Mesendoderm (in vitro differentiated cells): Measurements from ENCODE around the gene HAS3.

Experiments used
- DNase-seq: peaks from one replicate; pipeline ENCODE4 v3.0.0; 2013
- H2AK5ac ChIP-seq: 2 replicates; pipeline ENCODE4 v1.6.1; 2013; ENCODE audit warnings: low read length, inconsistent platforms
- H2BK120ac ChIP-seq: 2 replicates; pipeline ENCODE4 v1.6.1; 2013; ENCODE audit warnings: low read depth, mild to moderate bottlenecking, low read length, moderate library complexity, mixed read lengths
- H2BK15ac ChIP-seq: replicated peaks from 2 replicates; pipeline ENCODE4 v1.6.1; 2013; ENCODE audit warnings: low read depth, mild to moderate bottlenecking, moderate library complexity
- H2BK5ac ChIP-seq: 2 replicates; pipeline ENCODE4 v1.6.1; 2013; ENCODE audit warnings: low read length, inconsistent platforms
- H3K18ac ChIP-seq: 2 replicates; pipeline ENCODE4 v1.6.1; 2013; ENCODE audit warnings: mild to moderate bottlenecking, low read length, mixed read lengths
- H3K23ac ChIP-seq: one replicate; pipeline ENCODE4 v1.6.1; 2013; ENCODE audit warnings: low read length
- H3K27ac ChIP-seq: 2 replicates; pipeline ENCODE4 v1.5.1; 2013; ENCODE audit warnings: low read depth, mild to moderate bottlenecking, inconsistent platforms, low read length, moderate library complexity
- H3K27me3 ChIP-seq: 2 replicates; pipeline ENCODE4 v1.6.1; 2013; ENCODE audit warnings: low read length, control low read depth, mild to moderate bottlenecking, inconsistent platforms; ENCODE audit not compliant: insufficient read depth, poor library complexity
- H3K36me3 ChIP-seq: 2 replicates; pipeline ENCODE4 v1.6.1; 2013; ENCODE audit warnings: low read length, inconsistent platforms; ENCODE audit not compliant: control insufficient read depth, insufficient read depth
- H3K4ac ChIP-seq: one replicate; pipeline ENCODE4 v1.6.1; 2013; ENCODE audit warnings: low read depth, mild to moderate bottlenecking, low read length, moderate library complexity
- H3K4me1 ChIP-seq: 2 replicates; pipeline ENCODE4 v1.6.1; 2013; ENCODE audit warnings: low read depth, low read length, inconsistent platforms; ENCODE audit not compliant: control insufficient read depth
- H3K4me2 ChIP-seq: 2 replicates; pipeline ENCODE4 v1.6.1; 2013; ENCODE audit warnings: low read length
- H3K4me3 ChIP-seq: 2 replicates; pipeline ENCODE4 v1.5.1; 2013; ENCODE audit warnings: mild to moderate bottlenecking, low read length
- H3K56ac ChIP-seq: one replicate; pipeline ENCODE4 v1.6.1; 2013; ENCODE audit warnings: low read length
- H3K79me1 ChIP-seq: 2 replicates; pipeline ENCODE4 v1.6.1; 2013; ENCODE audit warnings: low read length, inconsistent platforms
- H3K79me2 ChIP-seq: 2 replicates; pipeline ENCODE4 v1.6.1; 2013; ENCODE audit warnings: mild to moderate bottlenecking, low read length; ENCODE audit not compliant: control insufficient read depth, insufficient read depth
- H3K9ac ChIP-seq: 2 replicates; pipeline ENCODE4 v1.6.1; 2013; ENCODE audit warnings: low read length, inconsistent platforms
- H4K5ac ChIP-seq: one replicate; pipeline ENCODE4 v1.6.1; 2013; ENCODE audit warnings: low read length
- H4K8ac ChIP-seq: one replicate; pipeline ENCODE4 v1.6.1; 2013; ENCODE audit warnings: low read depth, mild to moderate bottlenecking, control low read depth, low read length, moderate library complexity
- WGBS: extraction: QIAGEN DNeasy Blood & Tissue Kit; methylation state at CpG from one replicate; pipeline ENCODE4 v1.1.7; 2013; ENCODE audit warnings: low lambda C conversion rate, missing lambda C conversion rate; ENCODE audit not compliant: insufficient coverage; ENCODE audit errors: extremely low coverage; 5-methylcytosine and 5-hydroxymethylcytosine counted together

HAS3 gene

DNA sequence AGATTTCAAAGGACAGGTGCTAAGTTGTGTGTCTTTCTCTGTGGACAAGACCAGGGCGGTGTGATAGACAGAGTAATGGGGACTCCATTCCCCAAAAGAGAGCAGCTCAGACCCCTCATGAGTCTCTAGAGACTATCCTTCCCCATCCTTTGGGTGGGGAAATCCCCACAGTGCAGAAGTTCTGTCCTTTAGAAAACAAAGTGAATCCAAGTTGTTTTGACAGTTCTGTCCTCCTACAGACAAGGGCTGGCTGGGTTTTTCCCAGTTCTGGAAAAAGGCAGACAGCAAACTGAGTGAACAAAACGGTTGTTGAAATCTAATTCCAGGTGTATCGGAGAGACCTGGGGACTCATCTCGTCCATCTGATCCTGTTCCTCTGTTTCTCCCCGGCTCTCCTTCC, 11.0 kb upstream of the HAS3 start:
- peaks cover 3% of the 10 kb centered on the region for H3K4me1 ChIP-seq
- no peak overlapping the region for H3K27ac ChIP-seq
- no peak overlapping the region for H3K56ac ChIP-seq
- no peak overlapping the region for H3K9ac ChIP-seq
- no peaks in the 10 kb centered on the region for H3K36me3 ChIP-seq
- H3K23ac ChIP-seq: no peak overlapping the region
- H2BK120ac ChIP-seq: no peak overlapping the region
- H3K27me3 ChIP-seq: no peaks in the 10 kb centered on the region
- no peak overlapping the region for H2BK5ac ChIP-seq
- H4K5ac ChIP-seq: no peak overlapping the region
- H3K4me3 ChIP-seq: no peak overlapping the region
- H3K18ac ChIP-seq: no peak overlapping the region
- H4K8ac ChIP-seq: no peak overlapping the region
- no peaks in the 10 kb centered on the region for H3K79me1 ChIP-seq
- no peak for DNase-seq
- no peak overlapping the region for H3K4me2 ChIP-seq
- WGBS: no CpG with 5 or more reads among the region's 5 CpGs
- H3K79me2 ChIP-seq: no peaks in the 10 kb centered on the region
- H3K4ac ChIP-seq: no peak overlapping the region
- H2AK5ac ChIP-seq: no peak overlapping the region
- no peak overlapping the region for H2BK15ac ChIP-seq

DNA sequence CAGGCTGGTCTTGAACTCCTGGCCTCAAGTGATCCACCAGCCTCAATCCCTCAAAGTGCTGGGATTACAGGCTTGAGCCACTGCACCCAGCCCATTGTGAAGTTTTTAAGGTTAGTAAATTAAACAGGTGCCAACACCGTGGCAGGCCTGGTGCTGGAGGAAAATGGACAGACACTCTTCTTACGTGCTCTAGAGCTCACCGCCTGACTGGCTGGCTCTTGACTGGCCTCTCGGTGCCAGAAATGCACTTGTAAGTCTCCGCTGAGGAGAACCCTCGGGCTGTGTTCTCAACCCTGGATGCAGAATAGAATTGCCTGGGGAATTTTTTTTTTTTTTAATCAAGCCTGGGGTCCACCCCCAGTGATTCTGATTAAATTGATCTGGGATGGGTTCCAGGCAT, 10.3 kb upstream of the HAS3 start:
- H3K79me2 ChIP-seq: no peaks in the 10 kb centered on the region
- no CpG with 5 or more reads among the region's 6 CpGs for WGBS
- no peaks in the 10 kb centered on the region for H3K79me1 ChIP-seq
- H2BK15ac ChIP-seq: no peak overlapping the region
- H4K8ac ChIP-seq: no peak overlapping the region
- no peak overlapping the region for H3K18ac ChIP-seq
- no peaks in the 10 kb centered on the region for H3K36me3 ChIP-seq
- no peak overlapping the region for H2BK5ac ChIP-seq
- DNase-seq: no peak
- H3K4me3 ChIP-seq: no peak overlapping the region
- H2BK120ac ChIP-seq: no peak overlapping the region
- no peak overlapping the region for H3K9ac ChIP-seq
- H3K27ac ChIP-seq: no peak overlapping the region
- no peak overlapping the region for H2AK5ac ChIP-seq
- no peak overlapping the region for H3K56ac ChIP-seq
- H4K5ac ChIP-seq: no peak overlapping the region
- H3K4me2 ChIP-seq: no peak overlapping the region
- no peaks in the 10 kb centered on the region for H3K4me1 ChIP-seq
- no peak overlapping the region for H3K23ac ChIP-seq
- no peaks in the 10 kb centered on the region for H3K27me3 ChIP-seq
- no peak overlapping the region for H3K4ac ChIP-seq

DNA sequence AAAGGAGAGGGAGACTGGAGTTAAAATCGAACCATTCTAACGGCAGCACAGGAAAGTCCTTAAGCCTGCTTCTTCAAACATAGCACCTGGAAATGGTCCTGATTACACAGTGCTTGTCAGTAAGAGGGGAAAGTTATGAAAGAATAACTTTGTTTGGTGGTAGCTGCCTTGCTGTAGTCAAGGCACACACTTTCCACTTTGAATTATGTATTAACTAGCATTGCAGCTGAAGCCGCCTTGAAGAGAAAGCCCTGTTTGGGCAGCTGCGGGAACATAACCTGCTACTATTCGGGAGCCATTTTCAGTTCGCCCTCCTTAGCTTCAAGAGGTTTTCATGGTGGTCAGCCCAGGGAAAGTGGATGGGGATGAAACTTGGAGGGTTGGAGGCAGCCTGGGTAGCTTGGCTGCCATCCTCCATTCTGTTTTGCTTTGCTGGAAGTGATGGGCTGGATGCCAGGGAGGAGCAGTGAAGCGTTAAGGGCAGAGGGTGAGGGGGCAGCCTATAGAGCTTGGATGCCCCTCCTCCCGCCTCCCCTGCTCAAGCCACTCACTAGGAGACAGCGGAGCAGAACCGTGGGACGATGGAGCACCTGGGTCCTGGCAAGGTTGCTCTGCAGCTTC, 5.3 kb upstream of the HAS3 start:
- Histone ChIP-seq H3K27me3 (no peaks in the 10 kb centered on the region), H3K4me1 (peaks cover 7% of the 10 kb centered on the region), H2BK5ac (no peak overlapping the region), H3K18ac (no peak overlapping the region), H2BK15ac (no peak overlapping the region), H3K36me3 (no peaks in the 10 kb centered on the region), H3K79me1 (no peaks in the 10 kb centered on the region), H4K8ac (no peak overlapping the region), H3K56ac (no peak overlapping the region), H2BK120ac (no peak overlapping the region), H3K4ac (no peak overlapping the region), H3K4me3 (no peak overlapping the region), H3K23ac (no peak overlapping the region), H3K27ac (no peak overlapping the region), H4K5ac (no peak overlapping the region), H3K79me2 (no peaks in the 10 kb centered on the region), H3K4me2 (no peak overlapping the region), H3K9ac (no peak overlapping the region), H2AK5ac (no peak overlapping the region)
- WGBS: no CpG with 5 or more reads among the region's 11 CpGs
- no peak for DNase-seq

DNA sequence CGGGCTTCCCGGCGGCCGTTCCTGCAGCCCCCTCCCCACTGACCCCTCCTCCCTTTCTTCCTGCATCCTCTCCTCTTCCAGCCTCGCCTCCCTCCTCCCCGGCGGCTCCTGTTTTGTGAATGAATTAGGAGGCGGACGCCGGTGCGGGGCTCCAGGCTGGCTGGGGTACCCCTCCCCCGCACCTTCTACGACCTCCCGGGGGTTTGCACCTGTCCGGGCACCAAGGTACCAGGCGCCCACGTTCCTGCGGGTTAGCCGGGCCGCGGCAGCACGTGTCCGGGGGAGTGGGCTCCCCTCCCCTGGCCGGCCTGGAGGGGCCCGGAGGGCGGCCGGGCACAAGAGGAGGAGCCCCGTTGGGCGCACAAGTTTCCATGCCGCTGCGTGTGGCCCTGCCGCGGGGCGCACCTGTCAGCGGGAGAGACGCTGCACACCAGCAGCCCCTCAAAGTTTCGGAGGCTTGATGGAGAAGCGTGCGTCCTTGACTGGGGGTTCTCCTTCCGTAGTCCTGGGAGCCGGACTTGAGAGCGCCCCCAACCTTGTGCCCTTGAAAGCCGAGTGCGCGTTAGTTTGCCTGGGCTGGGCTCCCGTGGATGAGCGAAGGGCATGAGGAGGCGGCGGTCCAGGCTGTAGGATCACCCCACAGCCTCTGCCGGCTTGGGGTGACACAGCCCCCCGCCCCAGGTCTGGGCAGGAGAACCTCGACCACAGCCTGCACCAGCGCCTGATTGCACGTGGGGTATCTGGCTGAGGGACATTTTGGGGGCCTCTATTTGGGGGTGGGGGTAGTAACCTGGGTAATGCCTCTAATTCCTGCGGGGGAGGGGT, 1.2 kb downstream of the HAS3 start:
- Histone ChIP-seq H2AK5ac (no peak overlapping the region), H3K4me1 (peaks cover 12% of the 10 kb centered on the region), H3K79me2 (peaks cover 10% of the 10 kb centered on the region), H3K36me3 (no peaks in the 10 kb centered on the region), H4K8ac (no peak overlapping the region), H3K18ac (peak overlapping the region; percentile 78), H2BK120ac (no peak overlapping the region), H3K23ac (peak overlapping the region; percentile 89), H3K4ac (no peak overlapping the region), H3K9ac (peak overlapping the region; percentile 75), H4K5ac (no peak overlapping the region), H3K27me3 (no peaks in the 10 kb centered on the region), H3K27ac (no peak overlapping the region), H3K79me1 (peaks cover 3% of the 10 kb centered on the region), H3K4me3 (peak overlapping the region; percentile 1), H2BK5ac (no peak overlapping the region), H3K4me2 (peak overlapping the region; percentile 97), H2BK15ac (no peak overlapping the region), H3K56ac (peak overlapping the region; percentile 69)
- DNase-seq: peak; percentile 56
- WGBS: no CpG with 5 or more reads among the region's 55 CpGs

DNA sequence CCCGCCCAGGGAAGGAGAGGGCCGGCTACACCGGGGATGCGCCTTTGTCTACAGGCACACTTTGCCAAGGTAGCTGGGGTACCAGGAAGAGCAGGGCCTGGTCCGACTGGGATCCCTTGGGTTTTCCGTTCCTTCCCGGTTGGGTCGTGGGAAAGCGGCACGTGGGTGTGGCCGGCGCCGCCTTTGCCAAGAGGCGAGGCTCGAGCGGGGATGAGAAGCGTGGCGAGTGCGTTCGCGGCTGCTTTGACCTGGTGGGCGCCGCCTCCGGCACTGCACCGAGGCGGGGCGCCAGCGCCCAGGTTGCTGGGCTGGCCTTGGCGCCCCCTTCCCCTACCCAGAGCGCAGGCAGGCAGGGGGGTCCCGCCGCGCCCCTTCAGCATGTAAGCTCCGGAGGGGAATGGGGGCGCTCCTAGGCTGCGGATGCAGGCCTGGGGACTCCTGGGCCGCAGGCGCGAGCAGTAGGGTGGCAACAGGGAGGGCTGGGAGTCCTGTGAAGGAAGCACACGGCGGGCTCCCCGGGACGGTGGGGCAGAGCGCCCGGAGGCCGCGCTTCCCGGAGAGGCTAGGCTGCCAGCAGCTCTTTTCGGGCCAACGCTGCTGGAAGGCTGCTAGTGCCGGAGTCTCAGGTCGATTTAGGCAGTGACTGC, 2.0 kb downstream of the HAS3 start:
- H4K5ac ChIP-seq: no peak overlapping the region
- no CpG with 5 or more reads among the region's 52 CpGs for WGBS
- peak overlapping the region; percentile 69 for H3K56ac ChIP-seq
- H4K8ac ChIP-seq: no peak overlapping the region
- peak; percentile 35 for DNase-seq
- no peaks in the 10 kb centered on the region for H3K36me3 ChIP-seq
- H3K27me3 ChIP-seq: no peaks in the 10 kb centered on the region
- H3K79me2 ChIP-seq: peaks cover 10% of the 10 kb centered on the region
- peaks cover 8% of the 10 kb centered on the region for H3K4me1 ChIP-seq
- peaks cover 3% of the 10 kb centered on the region for H3K79me1 ChIP-seq
- peak overlapping the region; percentile 39 for H3K4ac ChIP-seq
- H3K4me3 ChIP-seq: peak overlapping the region; percentile 1
- H3K23ac ChIP-seq: peak overlapping the region; percentile 89
- peak overlapping the region; percentile 50 for H2BK120ac ChIP-seq
- peak overlapping the region; percentile 75 for H3K9ac ChIP-seq
- no peak overlapping the region for H2BK5ac ChIP-seq
- peak overlapping the region; percentile 78 for H3K18ac ChIP-seq
- no peak overlapping the region for H2AK5ac ChIP-seq
- H3K27ac ChIP-seq: no peak overlapping the region
- H2BK15ac ChIP-seq: no peak overlapping the region
- peak overlapping the region; percentile 97 for H3K4me2 ChIP-seq
